Measurements from ENCODE around the gene FIBCD1. TPM values are rescaled to one million over a fixed set of nuclear protein-coding genes. Genes with fewer than 3 reads are reported as not detected.

The FIBCD1 gene
- total RNA-seq, 1 experiment from 2014 or later = not detected

GRCh38 chr9:130884111-130884531, 54.9 kb downstream of the FIBCD1 start:
- H3K36me3 ChIP-seq (ENCODE audit: insufficient read depth, low read length) = no peaks in the 10 kb centered on the region

GRCh38 chr9:130883479-130883878, 55.6 kb downstream of the FIBCD1 start:
- Histone ChIP-seq H3K27me3 (ENCODE audit: low read length) (no peaks in the 10 kb centered on the region), H3K36me3 (ENCODE audit: insufficient read depth, low read length) (peaks cover under 1% of the 10 kb centered on the region; the same call in 1 of the 2 replicates), H3K9me3 (ENCODE audit: low read length) (no peaks in the 10 kb centered on the region)

More at GRCh38 chr9:130884111-130884531, 54.9 kb downstream of the FIBCD1 start:
- Histone ChIP-seq H3K4me3 (ENCODE audit: low read length) (no peak overlapping the region), H3K79me2 (ENCODE audit: low read length) (no peaks in the 10 kb centered on the region), H2AFZ (ENCODE audit: low read length) (no peak overlapping the region), H3K9me2 (replicated peaks; ENCODE audit: insufficient read depth, low read length) (no peaks in the 10 kb centered on the region), H4K20me1 (ENCODE audit: insufficient read depth, low read depth, low read length) (no peaks in the 10 kb centered on the region), H3K27ac (ENCODE audit: low read length) (no peak overlapping the region), H3K9ac (ENCODE audit: low read length) (no peak overlapping the region), H3K4me1 (ENCODE audit: low read length) (no peaks in the 10 kb centered on the region), H3K4me2 (ENCODE audit: low read depth, low read length, poor library complexity, severe bottlenecking) (no peak overlapping the region), H3K9me3 (ENCODE audit: low read length) (no peaks in the 10 kb centered on the region), H3K27me3 (ENCODE audit: low read length) (no peaks in the 10 kb centered on the region)
- DNase-seq = no peak

GRCh38 chr9:130882696-130883225, 56.3 kb downstream of the FIBCD1 start:
- no peak overlapping the region for H2AFZ ChIP-seq (ENCODE audit: low read length)
- no peaks in the 10 kb centered on the region for H3K4me1 ChIP-seq (ENCODE audit: low read length)
- H3K36me3 ChIP-seq (ENCODE audit: insufficient read depth, low read length) = peaks cover 4% of the 10 kb centered on the region; the same call in 1 of the 2 replicates
- no peak for DNase-seq
- H3K9ac ChIP-seq (ENCODE audit: low read length) = no peak overlapping the region
- no peaks in the 10 kb centered on the region for H3K9me2 ChIP-seq (replicated peaks; ENCODE audit: insufficient read depth, low read length)
- no peaks in the 10 kb centered on the region for H4K20me1 ChIP-seq (ENCODE audit: insufficient read depth, low read depth, low read length)
- no peaks in the 10 kb centered on the region for H3K9me3 ChIP-seq (ENCODE audit: low read length)
- no peaks in the 10 kb centered on the region for H3K27me3 ChIP-seq (ENCODE audit: low read length)
- no peak overlapping the region for H3K4me2 ChIP-seq (ENCODE audit: low read depth, low read length, poor library complexity, severe bottlenecking)
- H3K79me2 ChIP-seq (ENCODE audit: low read length) = no peaks in the 10 kb centered on the region
- H3K4me3 ChIP-seq (ENCODE audit: low read length) = no peak overlapping the region
- no peak overlapping the region for H3K27ac ChIP-seq (ENCODE audit: low read length)

More at GRCh38 chr9:130883479-130883878, 55.6 kb downstream of the FIBCD1 start:
- no peaks in the 10 kb centered on the region for H4K20me1 ChIP-seq (ENCODE audit: insufficient read depth, low read depth, low read length)
- no peak overlapping the region for H3K27ac ChIP-seq (ENCODE audit: low read length)
- no peaks in the 10 kb centered on the region for H3K4me1 ChIP-seq (ENCODE audit: low read length)
- no peak for DNase-seq
- no peak overlapping the region for H3K9ac ChIP-seq (ENCODE audit: low read length)
- no peaks in the 10 kb centered on the region for H3K9me2 ChIP-seq (replicated peaks; ENCODE audit: insufficient read depth, low read length)
- H3K79me2 ChIP-seq (ENCODE audit: low read length) = no peaks in the 10 kb centered on the region
- H2AFZ ChIP-seq (ENCODE audit: low read length) = no peak overlapping the region
- H3K4me3 ChIP-seq (ENCODE audit: low read length) = no peak overlapping the region
- H3K4me2 ChIP-seq (ENCODE audit: low read depth, low read length, poor library complexity, severe bottlenecking) = no peak overlapping the region

GRCh38 chr9:130881516-130881915, 57.5 kb downstream of the FIBCD1 start:
- no peak for DNase-seq
- Histone ChIP-seq H3K79me2 (ENCODE audit: low read length) (no peaks in the 10 kb centered on the region), H3K4me1 (ENCODE audit: low read length) (no peaks in the 10 kb centered on the region), H3K4me3 (ENCODE audit: low read length) (no peak overlapping the region), H3K4me2 (ENCODE audit: low read depth, low read length, poor library complexity, severe bottlenecking) (no peak overlapping the region), H3K36me3 (ENCODE audit: insufficient read depth, low read length) (peaks cover 4% of the 10 kb centered on the region; the same call in 1 of the 2 replicates), H2AFZ (ENCODE audit: low read length) (no peak overlapping the region), H3K27ac (ENCODE audit: low read length) (no peak overlapping the region), H4K20me1 (ENCODE audit: insufficient read depth, low read depth, low read length) (no peaks in the 10 kb centered on the region), H3K9me3 (ENCODE audit: low read length) (no peaks in the 10 kb centered on the region), H3K27me3 (ENCODE audit: low read length) (no peaks in the 10 kb centered on the region), H3K9ac (ENCODE audit: low read length) (no peak overlapping the region), H3K9me2 (replicated peaks; ENCODE audit: insufficient read depth, low read length) (no peaks in the 10 kb centered on the region)

GRCh38 chr9:130880599-130881220, 58.3 kb downstream of the FIBCD1 start:
- Histone ChIP-seq H3K4me1 (ENCODE audit: low read length) (no peaks in the 10 kb centered on the region), H2AFZ (ENCODE audit: low read length) (no peak overlapping the region), H3K27me3 (ENCODE audit: low read length) (no peaks in the 10 kb centered on the region), H4K20me1 (ENCODE audit: insufficient read depth, low read depth, low read length) (no peaks in the 10 kb centered on the region), H3K4me2 (ENCODE audit: low read depth, low read length, poor library complexity, severe bottlenecking) (no peak overlapping the region), H3K27ac (ENCODE audit: low read length) (no peak overlapping the region), H3K9me2 (replicated peaks; ENCODE audit: insufficient read depth, low read length) (no peaks in the 10 kb centered on the region), H3K9me3 (ENCODE audit: low read length) (no peaks in the 10 kb centered on the region), H3K79me2 (ENCODE audit: low read length) (no peaks in the 10 kb centered on the region), H3K4me3 (ENCODE audit: low read length) (no peak overlapping the region), H3K9ac (ENCODE audit: low read length) (no peak overlapping the region), H3K36me3 (ENCODE audit: insufficient read depth, low read length) (peaks cover 4% of the 10 kb centered on the region; the same call in 1 of the 2 replicates)
- DNase-seq = no peak

DNA sequence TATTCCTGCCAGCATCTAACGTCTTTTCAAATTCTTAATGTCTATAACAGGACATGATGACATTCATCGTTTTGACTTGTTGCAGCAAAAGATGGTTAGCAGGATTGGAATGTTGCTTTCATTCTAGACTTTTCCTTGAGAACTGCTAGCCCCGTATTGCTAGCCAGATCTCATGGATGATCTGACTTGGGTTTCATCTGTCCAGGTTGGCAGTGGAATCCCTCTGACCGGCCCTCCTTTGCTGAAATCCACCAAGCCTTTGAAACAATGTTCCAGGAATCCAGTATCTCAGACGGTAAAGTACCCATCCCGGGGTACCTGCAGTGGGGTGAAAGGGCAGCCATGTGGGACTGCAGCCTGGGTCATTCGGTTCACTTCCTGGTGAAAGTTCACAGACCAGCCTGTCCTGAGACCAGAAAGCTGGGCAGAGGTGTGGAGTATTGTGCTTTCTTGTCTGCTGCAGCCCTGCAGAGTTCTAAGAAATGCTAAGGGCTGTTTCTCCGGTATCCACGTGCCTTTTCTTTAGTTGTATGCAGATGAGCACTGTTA, 59.1 kb downstream of the FIBCD1 start:
- no peak for DNase-seq
- Histone ChIP-seq H3K9me3 (ENCODE audit: low read length) (no peaks in the 10 kb centered on the region), H3K4me2 (ENCODE audit: low read depth, low read length, poor library complexity, severe bottlenecking) (no peak overlapping the region), H2AFZ (ENCODE audit: low read length) (no peak overlapping the region), H3K4me1 (ENCODE audit: low read length) (no peaks in the 10 kb centered on the region), H3K9ac (ENCODE audit: low read length) (no peak overlapping the region), H3K27me3 (ENCODE audit: low read length) (no peaks in the 10 kb centered on the region), H3K4me3 (ENCODE audit: low read length) (no peak overlapping the region), H3K36me3 (ENCODE audit: insufficient read depth, low read length) (peaks cover 4% of the 10 kb centered on the region; the same call in 1 of the 2 replicates), H3K79me2 (ENCODE audit: low read length) (no peaks in the 10 kb centered on the region), H3K27ac (ENCODE audit: low read length) (no peak overlapping the region), H3K9me2 (replicated peaks; ENCODE audit: insufficient read depth, low read length) (no peaks in the 10 kb centered on the region), H4K20me1 (ENCODE audit: insufficient read depth, low read depth, low read length) (no peaks in the 10 kb centered on the region)

- Histone ChIP-seq H2AFZ (ENCODE audit: low read length) (no peak overlapping the region), H3K36me3 (ENCODE audit: insufficient read depth, low read length) (peaks cover 4% of the 10 kb centered on the region; the same call in 1 of the 2 replicates), H3K27ac (ENCODE audit: low read length) (no peak overlapping the region), H3K27me3 (ENCODE audit: low read length) (no peaks in the 10 kb centered on the region), H3K79me2 (ENCODE audit: low read length) (no peaks in the 10 kb centered on the region), H3K4me3 (ENCODE audit: low read length) (no peak overlapping the region), H3K4me1 (ENCODE audit: low read length) (no peaks in the 10 kb centered on the region), H3K9me2 (replicated peaks; ENCODE audit: insufficient read depth, low read length) (no peaks in the 10 kb centered on the region), H3K9me3 (ENCODE audit: low read length) (no peaks in the 10 kb centered on the region), H4K20me1 (ENCODE audit: insufficient read depth, low read depth, low read length) (no peaks in the 10 kb centered on the region), H3K4me2 (ENCODE audit: low read depth, low read length, poor library complexity, severe bottlenecking) (no peak overlapping the region), H3K9ac (ENCODE audit: low read length) (no peak overlapping the region)
- DNase-seq = no peak
These were observed 60.8 kb downstream of the FIBCD1 start for GRCh38 chr9:130878295-130878694.

DNA sequence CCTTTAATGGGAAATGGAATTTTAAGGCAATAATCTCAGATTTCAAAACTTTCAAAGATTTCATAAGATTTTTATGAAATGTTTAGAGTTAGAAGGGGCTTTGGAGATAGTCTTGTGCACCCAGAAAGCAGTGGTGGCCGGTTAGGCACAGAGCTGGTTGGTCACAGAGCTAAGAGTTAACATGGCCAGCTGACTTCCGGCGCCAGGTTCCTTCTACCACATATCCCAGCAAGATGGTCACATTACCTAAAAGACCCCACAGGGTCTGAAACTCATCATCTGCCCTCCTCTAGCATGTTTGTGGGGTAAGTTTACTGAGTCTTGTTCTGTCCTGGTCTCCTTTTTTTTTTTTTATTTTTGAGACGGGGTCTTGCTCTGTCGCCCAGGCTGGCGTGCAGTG, 61.7 kb downstream of the FIBCD1 start:
- Histone ChIP-seq H2AFZ (ENCODE audit: low read length) (no peak overlapping the region), H3K36me3 (ENCODE audit: insufficient read depth, low read length) (peaks cover 6% of the 10 kb centered on the region; the same call in 1 of the 2 replicates), H3K9me3 (ENCODE audit: low read length) (no peaks in the 10 kb centered on the region), H3K4me3 (ENCODE audit: low read length) (no peak overlapping the region), H3K27ac (ENCODE audit: low read length) (no peak overlapping the region), H3K79me2 (ENCODE audit: low read length) (no peaks in the 10 kb centered on the region), H4K20me1 (ENCODE audit: insufficient read depth, low read depth, low read length) (no peaks in the 10 kb centered on the region), H3K27me3 (ENCODE audit: low read length) (no peaks in the 10 kb centered on the region), H3K4me2 (ENCODE audit: low read depth, low read length, poor library complexity, severe bottlenecking) (no peak overlapping the region), H3K9ac (ENCODE audit: low read length) (no peak overlapping the region), H3K4me1 (ENCODE audit: low read length) (no peaks in the 10 kb centered on the region), H3K9me2 (replicated peaks; ENCODE audit: insufficient read depth, low read length) (no peaks in the 10 kb centered on the region)
- no peak for DNase-seq

All from Karpas-422 (cell line).